Measurements from ENCODE around the gene PLCB4.

Gene PLCB4

GRCh38 chr20:9508240-9508661 is 439.4 kb downstream of the PLCB4 start:
- no peak for DNase-seq

GRCh38 chr20:9508696-9509178 is 439.9 kb downstream of the PLCB4 start:
- no peak for DNase-seq

- DNase-seq, result no peak
Observed at GRCh38 chr20:9509246-9509645, 440.4 kb downstream of the PLCB4 start.

- DNase-seq, result no peak
Observed at GRCh38 chr20:9510911-9511310, 442.0 kb downstream of the PLCB4 start.

GRCh38 chr20:9514072-9514460 is 445.2 kb downstream of the PLCB4 start:
- no peak for DNase-seq

GRCh38 chr20:9514461-9515213 is 445.8 kb downstream of the PLCB4 start, which contains the start of gene LAMP5:
TSS of gene LAMP5 (plus strand) at chr20:9514590. CDS start at chr20:9514853, 263 bp downstream.
- peak; percentile 62 for DNase-seq

GRCh38 chr20:9515214-9515585 is 446.3 kb downstream of the PLCB4 start:
- no peak for DNase-seq

GRCh38 chr20:9515741-9516233 is 446.9 kb downstream of the PLCB4 start:
- DNase-seq, result no peak

GRCh38 chr20:9516234-9516871 is 447.5 kb downstream of the PLCB4 start:
- peak; percentile 56 for DNase-seq

- DNase-seq, result no peak
Observed at GRCh38 chr20:9517297-9518162, 448.6 kb downstream of the PLCB4 start.

- DNase-seq, result no peak
Observed at GRCh38 chr20:9518576-9519175, 449.8 kb downstream of the PLCB4 start.

DNA sequence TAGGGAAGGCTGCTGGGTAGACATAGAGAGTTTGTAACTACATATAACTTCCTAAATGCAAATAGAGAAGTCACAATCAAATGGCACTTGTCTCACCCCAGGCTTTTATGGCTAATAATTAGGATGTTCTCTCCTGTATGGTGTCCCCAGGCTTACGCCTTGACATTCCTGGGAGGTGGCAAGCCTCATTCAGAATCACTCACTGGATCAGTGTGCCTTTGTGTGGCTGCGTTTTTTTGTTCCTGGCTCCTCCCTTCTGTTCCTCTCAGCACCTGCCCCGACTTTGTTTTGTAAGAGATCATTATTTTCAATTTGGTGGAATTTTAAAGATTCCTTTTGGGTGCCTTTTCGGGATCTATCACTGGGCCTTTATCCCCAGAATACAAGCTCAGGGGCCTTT is 451.2 kb downstream of the PLCB4 start:
- no peak for DNase-seq

- no peak for DNase-seq
Observed at GRCh38 chr20:9523636-9524035, 454.7 kb downstream of the PLCB4 start.
